ENCODE results near the gene MTOR.
"Not testable (repeated sequence)": the region's sequence is repeated elsewhere in the genome, so short reads cannot be mapped to it uniquely, and the experiment has no call there.

The MTOR gene

DNA sequence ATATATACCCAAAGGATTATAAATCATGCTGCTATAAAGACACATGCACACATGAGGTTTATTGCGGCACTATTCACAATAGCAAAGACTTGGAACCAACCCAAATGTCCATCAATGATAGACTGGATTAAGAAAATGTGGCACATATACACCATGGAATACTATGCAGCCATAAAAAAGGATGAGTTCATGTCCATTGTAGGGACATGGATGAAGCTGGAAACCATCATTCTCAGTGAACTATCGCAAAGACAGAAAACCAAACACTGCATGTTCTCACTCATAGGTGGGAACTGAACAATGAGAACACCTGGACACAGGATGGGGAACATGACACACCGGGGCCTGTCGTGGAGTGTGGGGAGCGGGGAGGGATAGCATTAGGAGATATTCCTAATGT lies 95.6 kb downstream of the MTOR start:
- H3K4me3 Mint-ChIP-seq; DNase-seq; H3K4me1 Mint-ChIP-seq (ENCODE audit: low read depth); H3K27ac Mint-ChIP-seq; H3K9me3 Mint-ChIP-seq; H3K27me3 Mint-ChIP-seq: not testable (repeated sequence)
- H3K36me3 Mint-ChIP-seq (ENCODE audit: low read depth) = peaks cover 82% of the 10 kb centered on the region

GRCh38 chr1:11162752-11163151 lies 99.6 kb downstream of the MTOR start:
- not testable (repeated sequence) for H3K9me3 Mint-ChIP-seq; DNase-seq; H3K27ac Mint-ChIP-seq; H3K27me3 Mint-ChIP-seq; H3K4me3 Mint-ChIP-seq; H3K4me1 Mint-ChIP-seq (ENCODE audit: low read depth)
- H3K36me3 Mint-ChIP-seq (ENCODE audit: low read depth) = peaks cover 88% of the 10 kb centered on the region

DNA sequence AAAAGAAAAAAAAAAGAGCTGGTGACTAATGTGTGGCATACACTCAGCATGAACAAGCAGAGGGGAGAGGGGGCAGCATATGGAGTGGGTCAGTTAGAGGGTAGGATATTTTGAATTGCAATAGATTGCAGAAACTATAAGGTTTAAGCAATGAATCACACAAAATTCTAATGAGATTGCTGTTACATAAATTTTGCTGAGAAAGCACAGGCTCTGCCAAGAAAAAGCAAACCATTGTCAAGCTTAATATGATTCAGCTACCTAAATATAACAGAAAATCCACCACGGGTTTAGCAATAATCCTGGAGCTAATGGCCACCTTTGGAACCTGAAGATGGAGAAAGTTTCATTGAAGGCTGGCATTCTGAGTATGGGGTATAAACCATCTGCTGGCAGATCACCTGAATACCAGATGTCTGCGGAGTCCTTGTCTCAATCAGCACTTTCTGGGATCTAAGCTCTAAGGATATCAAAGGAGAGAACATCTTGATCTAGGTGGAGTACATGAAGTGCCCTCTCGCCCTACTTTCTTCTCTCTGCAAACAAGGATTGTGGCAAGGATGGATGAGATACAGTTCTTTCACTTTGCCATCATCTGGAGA lies 103.5 kb downstream of the MTOR start:
- DNase-seq = no peak
- Mint-ChIP-seq H3K36me3 (ENCODE audit: low read depth) (peaks cover 87% of the 10 kb centered on the region), H3K27ac (no peak overlapping the region), H3K9me3 (no peaks in the 10 kb centered on the region), H3K4me1 (ENCODE audit: low read depth) (peaks cover 22% of the 10 kb centered on the region), H3K27me3 (no peaks in the 10 kb centered on the region), H3K4me3 (no peak overlapping the region)

GRCh38 chr1:11158291-11158690 lies 104.1 kb downstream of the MTOR start:
- H3K4me1 Mint-ChIP-seq (ENCODE audit: low read depth) = peaks cover 22% of the 10 kb centered on the region
- H3K4me3 Mint-ChIP-seq = no peak overlapping the region
- peaks cover 85% of the 10 kb centered on the region for H3K36me3 Mint-ChIP-seq (ENCODE audit: low read depth)
- DNase-seq = no peak
- peak overlapping the region; percentile 78 for H3K27ac Mint-ChIP-seq
- H3K9me3 Mint-ChIP-seq = no peaks in the 10 kb centered on the region
- no peaks in the 10 kb centered on the region for H3K27me3 Mint-ChIP-seq

DNA sequence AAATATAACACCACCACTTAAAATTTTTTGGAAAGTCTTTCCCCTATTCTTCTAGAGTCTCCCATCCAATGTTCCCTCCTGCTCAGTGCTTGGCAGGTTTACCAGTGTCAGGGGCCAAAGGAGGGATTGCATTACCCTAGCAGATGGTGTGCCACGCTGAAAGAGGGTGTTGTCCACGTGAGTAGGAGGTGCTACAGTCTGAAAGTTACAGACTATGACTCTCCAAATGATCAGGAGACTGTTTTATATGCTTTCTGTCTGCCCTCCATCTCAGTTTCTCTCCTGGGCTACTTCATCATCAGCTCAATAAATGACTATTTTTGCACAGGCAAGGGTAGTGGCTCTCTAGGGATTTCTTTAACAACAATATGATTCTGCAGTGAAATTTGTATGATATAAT lies 104.5 kb downstream of the MTOR start:
- no peaks in the 10 kb centered on the region for H3K9me3 Mint-ChIP-seq
- peak overlapping the region; percentile 78 for H3K27ac Mint-ChIP-seq
- H3K36me3 Mint-ChIP-seq (ENCODE audit: low read depth) = peaks cover 85% of the 10 kb centered on the region
- H3K4me3 Mint-ChIP-seq = no peak overlapping the region
- H3K4me1 Mint-ChIP-seq (ENCODE audit: low read depth) = peaks cover 22% of the 10 kb centered on the region
- H3K27me3 Mint-ChIP-seq = no peaks in the 10 kb centered on the region
- DNase-seq = no peak

GRCh38 chr1:11157394-11157793 lies 105.0 kb downstream of the MTOR start:
- H3K27me3 Mint-ChIP-seq = no peaks in the 10 kb centered on the region
- H3K9me3 Mint-ChIP-seq = no peaks in the 10 kb centered on the region
- H3K4me1 Mint-ChIP-seq (ENCODE audit: low read depth) = peaks cover 22% of the 10 kb centered on the region
- no peak for DNase-seq
- peaks cover 85% of the 10 kb centered on the region for H3K36me3 Mint-ChIP-seq (ENCODE audit: low read depth)
- H3K27ac Mint-ChIP-seq = peak overlapping the region; percentile 70
- no peak overlapping the region for H3K4me3 Mint-ChIP-seq

- Mint-ChIP-seq H3K4me1 (ENCODE audit: low read depth) (peaks cover 22% of the 10 kb centered on the region), H3K9me3 (no peaks in the 10 kb centered on the region), H3K36me3 (ENCODE audit: low read depth) (peaks cover 85% of the 10 kb centered on the region), H3K4me3 (no peak overlapping the region), H3K27ac (peak overlapping the region; percentile 70), H3K27me3 (no peaks in the 10 kb centered on the region)
- DNase-seq = peak; percentile 34
Measured at GRCh38 chr1:11156963-11157362, 105.4 kb downstream of the MTOR start.

GRCh38 chr1:11156441-11156840 lies 105.9 kb downstream of the MTOR start:
- H3K27ac Mint-ChIP-seq = peak overlapping the region; percentile 70
- no peak overlapping the region for H3K4me3 Mint-ChIP-seq
- no peaks in the 10 kb centered on the region for H3K27me3 Mint-ChIP-seq
- no peak for DNase-seq
- no peaks in the 10 kb centered on the region for H3K9me3 Mint-ChIP-seq
- H3K4me1 Mint-ChIP-seq (ENCODE audit: low read depth) = peaks cover 22% of the 10 kb centered on the region
- H3K36me3 Mint-ChIP-seq (ENCODE audit: low read depth) = peaks cover 86% of the 10 kb centered on the region

- no peaks in the 10 kb centered on the region for H3K9me3 Mint-ChIP-seq
- H3K4me3 Mint-ChIP-seq = no peak overlapping the region
- no peaks in the 10 kb centered on the region for H3K27me3 Mint-ChIP-seq
- H3K4me1 Mint-ChIP-seq (ENCODE audit: low read depth) = peaks cover 16% of the 10 kb centered on the region
- H3K36me3 Mint-ChIP-seq (ENCODE audit: low read depth) = peaks cover 91% of the 10 kb centered on the region
- no peak for DNase-seq
- no peak overlapping the region for H3K27ac Mint-ChIP-seq
Measured at GRCh38 chr1:11153184-11153583, 109.2 kb downstream of the MTOR start.

- H3K9me3 Mint-ChIP-seq = no peaks in the 10 kb centered on the region
- DNase-seq = no peak
- H3K4me3 Mint-ChIP-seq = no peak overlapping the region
- no peak overlapping the region for H3K27ac Mint-ChIP-seq
- peaks cover 12% of the 10 kb centered on the region for H3K4me1 Mint-ChIP-seq (ENCODE audit: low read depth)
- H3K27me3 Mint-ChIP-seq = no peaks in the 10 kb centered on the region
- H3K36me3 Mint-ChIP-seq (ENCODE audit: low read depth) = peaks cover 91% of the 10 kb centered on the region
Measured at GRCh38 chr1:11152755-11153154, 109.6 kb downstream of the MTOR start.

DNA sequence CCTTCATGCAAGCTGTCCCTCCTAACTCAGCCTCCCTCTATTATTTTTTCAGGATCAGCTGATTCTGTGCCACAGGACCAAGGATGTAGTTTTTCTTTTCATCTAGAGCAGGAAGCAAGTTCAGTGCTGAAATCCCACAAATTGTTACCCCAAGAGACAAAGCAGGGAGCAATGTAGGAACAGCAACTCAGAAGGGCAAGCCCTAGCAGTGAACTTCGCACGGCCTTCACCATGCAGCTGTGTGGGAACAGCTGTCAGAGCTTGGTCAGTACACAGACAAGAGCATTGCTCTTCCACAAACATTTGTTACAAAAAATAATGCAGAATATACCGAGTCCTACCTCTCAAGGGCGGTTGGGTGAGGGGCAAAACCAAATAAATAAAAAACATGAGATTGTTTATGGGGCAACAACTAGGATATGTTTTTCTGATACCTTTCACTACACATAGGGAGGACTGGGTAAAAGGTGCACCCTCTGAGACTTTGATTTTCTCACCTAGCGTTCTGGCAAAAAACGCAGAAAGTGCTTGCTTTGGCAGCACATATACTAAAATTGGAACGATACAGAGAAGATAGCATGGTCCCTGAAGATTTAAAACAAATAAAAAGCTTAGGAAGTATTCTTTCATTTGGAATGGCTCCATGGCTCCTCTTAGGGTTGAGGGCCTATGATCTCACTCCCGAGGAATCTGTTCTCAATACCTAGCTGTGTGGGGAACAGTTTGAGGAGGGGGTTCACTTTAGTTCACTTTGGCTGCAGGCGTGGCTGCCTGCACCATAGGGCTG lies 110.3 kb downstream of the MTOR start:
- Mint-ChIP-seq H3K36me3 (ENCODE audit: low read depth) (peaks cover 91% of the 10 kb centered on the region), H3K27me3 (no peaks in the 10 kb centered on the region), H3K4me3 (no peak overlapping the region), H3K4me1 (ENCODE audit: low read depth) (peaks cover 5% of the 10 kb centered on the region), H3K27ac (no peak overlapping the region), H3K9me3 (no peaks in the 10 kb centered on the region)
- DNase-seq = no peak

- peaks cover 91% of the 10 kb centered on the region for H3K36me3 Mint-ChIP-seq (ENCODE audit: low read depth)
- no peak overlapping the region for H3K4me3 Mint-ChIP-seq
- H3K27me3 Mint-ChIP-seq = no peaks in the 10 kb centered on the region
- H3K27ac Mint-ChIP-seq = no peak overlapping the region
- H3K9me3 Mint-ChIP-seq = no peaks in the 10 kb centered on the region
- DNase-seq = no peak
- no peaks in the 10 kb centered on the region for H3K4me1 Mint-ChIP-seq (ENCODE audit: low read depth)
Measured at GRCh38 chr1:11151114-11151513, 111.2 kb downstream of the MTOR start.

DNA sequence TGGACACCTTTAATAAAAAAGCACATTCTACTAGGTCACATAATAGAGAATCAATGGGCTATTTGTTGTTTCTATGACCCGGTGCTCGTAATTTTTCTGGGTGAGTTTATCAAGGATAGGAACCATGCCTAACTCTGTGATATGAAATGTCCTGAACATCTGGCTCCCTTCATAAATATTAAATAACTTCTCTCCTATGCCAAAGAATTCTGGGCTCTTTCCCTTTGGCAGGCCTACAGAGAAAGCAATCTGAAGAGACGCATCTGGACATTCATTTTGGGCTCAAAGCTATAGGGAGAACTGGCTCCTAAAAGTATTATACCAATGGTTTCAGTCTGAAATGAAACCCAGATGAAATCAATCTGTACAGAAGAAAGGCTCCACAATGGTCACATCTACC lies 112.0 kb downstream of the MTOR start:
- no peak overlapping the region for H3K27ac Mint-ChIP-seq
- H3K4me3 Mint-ChIP-seq = no peak overlapping the region
- H3K36me3 Mint-ChIP-seq (ENCODE audit: low read depth) = peaks cover 91% of the 10 kb centered on the region
- no peak for DNase-seq
- no peaks in the 10 kb centered on the region for H3K9me3 Mint-ChIP-seq
- H3K27me3 Mint-ChIP-seq = no peaks in the 10 kb centered on the region
- no peaks in the 10 kb centered on the region for H3K4me1 Mint-ChIP-seq (ENCODE audit: low read depth)

DNA sequence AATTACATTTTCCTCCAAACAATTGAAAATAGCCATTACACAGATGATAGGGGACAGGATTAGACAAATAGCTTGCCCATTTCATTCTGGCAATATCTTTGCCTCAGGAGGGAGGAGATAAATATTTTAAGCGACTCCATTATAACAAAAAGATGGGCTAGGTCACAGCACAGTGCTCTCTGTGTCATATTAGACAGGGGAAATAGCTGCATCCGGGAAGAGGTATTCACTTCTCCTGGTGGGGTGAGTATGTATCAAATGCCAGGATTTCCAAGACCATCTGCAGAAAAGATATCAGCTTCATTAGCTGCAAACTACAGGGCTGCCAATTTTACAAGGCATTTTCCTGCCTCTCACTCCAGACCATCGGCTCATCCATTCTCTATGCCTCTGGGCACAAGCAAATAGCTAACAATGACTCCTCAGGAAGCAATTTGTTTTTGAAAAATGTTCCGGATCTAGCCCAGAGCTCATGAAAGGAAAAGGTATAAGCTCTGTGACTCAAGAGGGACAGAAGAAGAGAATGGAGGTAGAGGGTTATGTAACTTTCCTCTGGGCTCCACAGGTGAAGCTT lies 115.1 kb downstream of the MTOR start:
- Mint-ChIP-seq H3K4me1 (ENCODE audit: low read depth) (peaks cover 24% of the 10 kb centered on the region), H3K27ac (no peak overlapping the region), H3K9me3 (no peaks in the 10 kb centered on the region), H3K4me3 (no peak overlapping the region), H3K36me3 (ENCODE audit: low read depth) (peaks cover 97% of the 10 kb centered on the region), H3K27me3 (no peaks in the 10 kb centered on the region)
- DNase-seq = no peak

- no peak for DNase-seq
- Mint-ChIP-seq H3K4me3 (no peak overlapping the region), H3K27ac (no peak overlapping the region), H3K36me3 (ENCODE audit: low read depth) (peaks cover 90% of the 10 kb centered on the region), H3K27me3 (no peaks in the 10 kb centered on the region), H3K9me3 (no peaks in the 10 kb centered on the region), H3K4me1 (ENCODE audit: low read depth) (peaks cover 24% of the 10 kb centered on the region)
Measured at GRCh38 chr1:11145741-11146140, 116.6 kb downstream of the MTOR start.
